ENCODE data around the gene DMD. TPM values are rescaled to one million over a fixed set of nuclear protein-coding genes. Genes with fewer than 3 reads are reported as not detected.
"Not testable (repeated sequence)": the region's sequence is repeated elsewhere in the genome, so short reads cannot be mapped to it uniquely, and the experiment has no call there.

DMD gene
- polyA plus RNA-seq, 3 donors: 16.2 to 19.8 (median 19.4) TPM

- no peak for DNase-seq
These were observed 1606.6 kb downstream of the DMD start for GRCh38 chrX:31604629-31605221.

- no peak for DNase-seq
These were observed 1607.8 kb downstream of the DMD start for GRCh38 chrX:31603411-31604120.

- DNase-seq: no peak
These were observed 1610.5 kb downstream of the DMD start for GRCh38 chrX:31600823-31601222.

GRCh38 chrX:31593353-31593752, 1618.0 kb downstream of the DMD start:
- DNase-seq: no peak

- no peak for DNase-seq
These were observed 1620.0 kb downstream of the DMD start for GRCh38 chrX:31591355-31591754.

GRCh38 chrX:31590581-31591114, 1620.7 kb downstream of the DMD start:
- DNase-seq: no peak

- DNase-seq: no peak
These were observed 1621.8 kb downstream of the DMD start for GRCh38 chrX:31589503-31589902.

GRCh38 chrX:31588355-31588754, 1623.0 kb downstream of the DMD start:
- no peak for DNase-seq

GRCh38 chrX:31583892-31584291, 1627.5 kb downstream of the DMD start:
- not testable (repeated sequence) for DNase-seq

GRCh38 chrX:31580726-31581125, 1630.6 kb downstream of the DMD start:
- no peak for DNase-seq

- no peak for DNase-seq
These were observed 1631.1 kb downstream of the DMD start for GRCh38 chrX:31580227-31580626.

- no peak for DNase-seq
These were observed 1639.0 kb downstream of the DMD start for GRCh38 chrX:31572360-31572759.

- no peak for DNase-seq
These were observed 1640.7 kb downstream of the DMD start for GRCh38 chrX:31570658-31571057.

- no peak for DNase-seq
These were observed 1647.6 kb downstream of the DMD start for GRCh38 chrX:31563792-31564191.

GRCh38 chrX:31555506-31555905, 1655.8 kb downstream of the DMD start:
- DNase-seq: no peak

- DNase-seq: no peak
These were observed 1659.4 kb downstream of the DMD start for GRCh38 chrX:31551913-31552312.

GRCh38 chrX:31550158-31550557, 1661.2 kb downstream of the DMD start:
- DNase-seq: no peak

GRCh38 chrX:31547816-31548215, 1663.5 kb downstream of the DMD start:
- DNase-seq: no peak

GRCh38 chrX:31547416-31547815, 1663.9 kb downstream of the DMD start:
- DNase-seq: no peak

- no peak for DNase-seq
These were observed 1665.2 kb downstream of the DMD start for GRCh38 chrX:31546126-31546525.

- DNase-seq: no peak
These were observed 1665.6 kb downstream of the DMD start for GRCh38 chrX:31545726-31546125.

- no peak for DNase-seq
These were observed 1666.2 kb downstream of the DMD start for GRCh38 chrX:31545191-31545590.

GRCh38 chrX:31543634-31544033, 1667.7 kb downstream of the DMD start:
- DNase-seq: no peak

- DNase-seq: no peak
These were observed 1668.8 kb downstream of the DMD start for GRCh38 chrX:31542566-31542965.

Data from renal pelvis (tissue), 4 donors.